ENCODE results near the gene WWTR1. TPM values are rescaled to one million over a fixed set of nuclear protein-coding genes. Genes with fewer than 3 reads are reported as not detected.

The WWTR1 gene
- polyA plus RNA-seq, 2 donors, result 29.2 to 31.2 TPM

DNA sequence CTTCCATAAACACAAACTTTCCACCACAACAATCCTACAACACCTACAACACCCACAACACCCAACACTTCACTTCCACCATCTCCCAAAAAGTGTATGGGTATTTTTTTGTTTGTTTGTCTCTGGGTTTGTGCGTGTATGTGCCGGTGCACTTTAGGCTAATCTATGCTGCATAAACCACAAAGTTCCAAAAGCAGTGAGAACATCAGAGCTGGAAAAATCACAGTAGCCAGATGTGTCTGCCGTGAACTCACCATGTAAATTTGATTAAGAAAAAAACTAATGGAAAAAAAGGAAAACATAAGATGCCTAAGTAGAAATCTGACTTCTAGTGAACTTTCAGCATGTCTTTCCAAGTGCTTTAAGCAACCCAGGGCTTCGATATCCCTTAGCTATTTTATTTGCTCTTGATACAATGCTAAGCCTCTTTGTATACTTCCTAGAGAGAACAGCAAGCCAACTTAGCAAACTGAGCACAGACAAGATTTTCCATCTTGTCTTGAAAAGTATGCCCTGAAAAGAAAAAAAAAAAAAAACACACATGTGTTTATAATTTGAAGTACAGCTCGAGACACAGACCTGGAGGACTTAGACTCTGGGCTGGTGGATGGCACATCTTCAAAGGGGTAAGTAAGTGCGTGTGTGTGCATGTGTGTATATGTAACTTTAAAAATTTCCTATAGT, 91.4 kb downstream of the WWTR1 start:
- Histone ChIP-seq H3K4me1 (ENCODE audit: control insufficient read depth in 2 of 2, insufficient read depth in 2 of 2, low read length in 1 of 2) (no peaks in the 10 kb centered on the region), H3K9me3 (ENCODE audit: control insufficient read depth in 2 of 2, insufficient read depth in 1 of 2, low read depth in 1 of 2, low read length in 1 of 2) (no peaks in the 10 kb centered on the region), H3K4me3 (ENCODE audit: low read depth in 1 of 2, low read length in 2 of 2) (no peak overlapping the region), H3K36me3 (ENCODE audit: control insufficient read depth in 2 of 2, insufficient read depth in 2 of 2, low read length in 1 of 2) (no peaks in the 10 kb centered on the region), H3K27me3 (ENCODE audit: control insufficient read depth in 1 of 2, insufficient read depth in 2 of 2, low read length in 2 of 2) (no peaks in the 10 kb centered on the region), H3K27ac (ENCODE audit: low read depth in 2 of 2, low read length in 1 of 2) (no peak overlapping the region)
- 50 to 67% methylated on average over 6 of the region's 6 CpGs for WGBS, 2 donors

DNA sequence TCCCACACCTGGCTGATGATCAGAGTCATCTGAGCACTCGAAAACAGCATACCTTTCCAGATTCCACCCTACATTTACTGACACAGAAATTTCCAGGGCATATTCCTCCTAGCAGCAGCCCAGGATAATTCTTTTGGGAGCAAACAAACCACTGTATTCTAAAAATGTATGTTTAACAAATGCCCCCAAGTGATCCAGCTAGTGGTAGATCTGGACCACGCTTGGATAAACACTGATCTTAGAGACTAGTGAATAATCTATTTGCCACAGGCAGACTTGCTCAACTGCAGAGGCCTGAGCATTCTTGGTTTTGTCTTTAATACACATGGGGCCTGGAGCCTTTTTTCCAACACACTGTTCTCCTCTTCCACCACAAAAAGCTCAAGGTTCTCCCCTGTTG, 93.7 kb downstream of the WWTR1 start:
- WGBS, 2 donors, result 94% methylated on average over 2 of the region's 2 CpGs

DNA sequence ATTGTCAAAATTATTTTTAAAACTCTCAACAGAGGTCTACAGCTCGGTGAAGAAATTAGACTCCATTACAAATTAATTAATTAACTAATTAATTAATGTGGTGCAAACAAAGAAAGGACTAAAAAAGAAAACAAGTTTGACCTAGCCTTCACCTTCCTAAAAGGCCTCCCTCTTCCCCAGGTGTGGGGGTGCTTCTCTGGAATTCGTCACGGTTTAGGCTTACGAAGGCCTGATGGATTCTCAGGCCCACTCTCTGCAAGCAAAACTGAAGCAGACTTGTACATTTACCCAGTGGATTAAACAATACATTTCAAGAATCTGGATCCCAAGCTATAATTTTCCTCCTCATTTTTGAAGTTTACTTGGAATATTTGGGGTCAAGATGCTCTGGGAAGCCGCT, 94.7 kb downstream of the WWTR1 start:
- Histone ChIP-seq H3K4me3 (ENCODE audit: low read depth in 1 of 2, low read length in 2 of 2) (no peak overlapping the region), H3K4me1 (ENCODE audit: control insufficient read depth in 2 of 2, insufficient read depth in 2 of 2, low read length in 1 of 2) (no peaks in the 10 kb centered on the region), H3K27me3 (ENCODE audit: control insufficient read depth in 1 of 2, insufficient read depth in 2 of 2, low read length in 2 of 2) (no peaks in the 10 kb centered on the region), H3K36me3 (ENCODE audit: control insufficient read depth in 2 of 2, insufficient read depth in 2 of 2, low read length in 1 of 2) (no peaks in the 10 kb centered on the region), H3K9me3 (ENCODE audit: control insufficient read depth in 2 of 2, insufficient read depth in 1 of 2, low read depth in 1 of 2, low read length in 1 of 2) (no peaks in the 10 kb centered on the region), H3K27ac (ENCODE audit: low read depth in 2 of 2, low read length in 1 of 2) (no peak overlapping the region)
- 91 to 94% methylated on average over 5 of the region's 5 CpGs for WGBS, 2 donors

More for the DNA sequence above, 93.7 kb downstream of the WWTR1 start:
- Histone ChIP-seq H3K4me3 (ENCODE audit: low read depth in 1 of 2, low read length in 2 of 2) (no peak overlapping the region), H3K27ac (ENCODE audit: low read depth in 2 of 2, low read length in 1 of 2) (no peak overlapping the region), H3K4me1 (ENCODE audit: control insufficient read depth in 2 of 2, insufficient read depth in 2 of 2, low read length in 1 of 2) (no peaks in the 10 kb centered on the region), H3K9me3 (ENCODE audit: control insufficient read depth in 2 of 2, insufficient read depth in 1 of 2, low read depth in 1 of 2, low read length in 1 of 2) (no peaks in the 10 kb centered on the region), H3K36me3 (ENCODE audit: control insufficient read depth in 2 of 2, insufficient read depth in 2 of 2, low read length in 1 of 2) (no peaks in the 10 kb centered on the region), H3K27me3 (ENCODE audit: control insufficient read depth in 1 of 2, insufficient read depth in 2 of 2, low read length in 2 of 2) (no peaks in the 10 kb centered on the region)

DNA sequence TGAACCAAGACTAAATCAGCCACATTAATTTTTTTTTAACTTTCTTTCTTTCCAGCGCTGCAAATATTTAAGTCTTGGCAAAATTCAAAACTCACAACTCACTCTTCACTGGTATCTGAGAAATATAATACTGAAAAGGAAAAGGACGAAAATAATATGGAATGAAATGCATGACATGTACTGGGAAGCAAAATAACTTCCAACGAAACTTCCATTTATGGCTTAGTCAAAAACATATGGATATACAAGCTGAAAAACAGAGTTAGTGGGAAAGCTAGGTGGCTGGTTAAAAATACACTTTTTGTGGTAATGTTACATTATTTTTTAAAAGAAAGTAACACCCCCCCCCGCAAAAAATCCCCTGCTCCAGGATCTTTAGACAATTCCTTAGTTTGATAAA, 97.2 kb downstream of the WWTR1 start:
- H3K27me3 ChIP-seq (ENCODE audit: control insufficient read depth in 1 of 2, insufficient read depth in 2 of 2, low read length in 2 of 2), result no peaks in the 10 kb centered on the region
- H3K4me1 ChIP-seq (ENCODE audit: control insufficient read depth in 2 of 2, insufficient read depth in 2 of 2, low read length in 1 of 2), result no peaks in the 10 kb centered on the region
- no peak overlapping the region for H3K4me3 ChIP-seq (ENCODE audit: low read depth in 1 of 2, low read length in 2 of 2)
- no peak overlapping the region for H3K27ac ChIP-seq (ENCODE audit: low read depth in 2 of 2, low read length in 1 of 2)
- H3K9me3 ChIP-seq (ENCODE audit: control insufficient read depth in 2 of 2, insufficient read depth in 1 of 2, low read depth in 1 of 2, low read length in 1 of 2), result no peaks in the 10 kb centered on the region
- H3K36me3 ChIP-seq (ENCODE audit: control insufficient read depth in 2 of 2, insufficient read depth in 2 of 2, low read length in 1 of 2), result no peaks in the 10 kb centered on the region
- WGBS, 2 donors, result 84% methylated on average over 4 of the region's 4 CpGs

DNA sequence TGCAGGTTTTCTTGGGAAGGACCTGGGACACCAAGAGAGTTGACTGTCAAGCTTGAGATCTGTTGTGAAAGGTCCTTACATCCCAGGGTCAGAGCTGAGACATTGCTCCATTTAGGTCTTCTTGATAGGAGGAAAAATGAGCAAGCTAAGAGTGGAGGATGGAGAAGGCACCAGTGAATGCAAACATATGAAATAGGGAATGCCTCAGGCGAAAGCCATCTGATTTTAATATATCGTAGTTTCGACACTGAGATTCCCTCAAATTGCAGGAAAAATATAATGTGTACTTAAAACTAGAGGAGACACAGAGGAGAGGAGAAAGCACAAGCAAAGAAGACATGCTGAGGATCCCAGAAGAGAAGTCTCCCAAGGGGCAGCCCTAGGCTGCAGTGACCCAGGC, 97.8 kb downstream of the WWTR1 start:
- Histone ChIP-seq H3K27ac (ENCODE audit: low read depth in 2 of 2, low read length in 1 of 2) (no peak overlapping the region), H3K4me3 (ENCODE audit: low read depth in 1 of 2, low read length in 2 of 2) (no peak overlapping the region), H3K27me3 (ENCODE audit: control insufficient read depth in 1 of 2, insufficient read depth in 2 of 2, low read length in 2 of 2) (no peaks in the 10 kb centered on the region), H3K36me3 (ENCODE audit: control insufficient read depth in 2 of 2, insufficient read depth in 2 of 2, low read length in 1 of 2) (no peaks in the 10 kb centered on the region), H3K4me1 (ENCODE audit: control insufficient read depth in 2 of 2, insufficient read depth in 2 of 2, low read length in 1 of 2) (no peaks in the 10 kb centered on the region), H3K9me3 (ENCODE audit: control insufficient read depth in 2 of 2, insufficient read depth in 1 of 2, low read depth in 1 of 2, low read length in 1 of 2) (no peaks in the 10 kb centered on the region)
- WGBS, 2 donors, result 90 to 100% methylated on average over 3 of the region's 3 CpGs

DNA sequence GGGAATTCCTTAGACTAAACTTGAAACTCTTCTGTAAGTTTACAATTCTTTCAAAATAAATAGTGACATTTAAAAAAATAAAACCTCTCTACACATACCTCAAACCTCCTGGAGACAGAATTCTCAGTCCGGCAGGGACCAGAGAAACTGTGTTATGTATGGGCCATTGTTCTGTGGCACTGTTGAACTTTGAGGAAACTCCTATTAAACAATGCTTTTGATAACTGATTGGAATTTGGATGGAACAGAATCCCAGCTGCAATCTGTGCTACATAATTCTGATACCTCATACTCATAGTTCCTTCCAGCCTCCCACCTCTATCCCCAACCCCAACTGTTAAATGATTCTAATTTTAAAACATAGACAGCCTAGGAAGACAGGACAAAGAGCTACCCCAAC, 98.3 kb downstream of the WWTR1 start:
- 74 to 79% methylated on average over 1 of the region's 1 CpG for WGBS, 2 donors
- Histone ChIP-seq H3K4me1 (ENCODE audit: control insufficient read depth in 2 of 2, insufficient read depth in 2 of 2, low read length in 1 of 2) (no peaks in the 10 kb centered on the region), H3K27me3 (ENCODE audit: control insufficient read depth in 1 of 2, insufficient read depth in 2 of 2, low read length in 2 of 2) (no peaks in the 10 kb centered on the region), H3K4me3 (ENCODE audit: low read depth in 1 of 2, low read length in 2 of 2) (no peak overlapping the region), H3K9me3 (ENCODE audit: control insufficient read depth in 2 of 2, insufficient read depth in 1 of 2, low read depth in 1 of 2, low read length in 1 of 2) (no peaks in the 10 kb centered on the region), H3K36me3 (ENCODE audit: control insufficient read depth in 2 of 2, insufficient read depth in 2 of 2, low read length in 1 of 2) (no peaks in the 10 kb centered on the region), H3K27ac (ENCODE audit: low read depth in 2 of 2, low read length in 1 of 2) (no peak overlapping the region)

DNA sequence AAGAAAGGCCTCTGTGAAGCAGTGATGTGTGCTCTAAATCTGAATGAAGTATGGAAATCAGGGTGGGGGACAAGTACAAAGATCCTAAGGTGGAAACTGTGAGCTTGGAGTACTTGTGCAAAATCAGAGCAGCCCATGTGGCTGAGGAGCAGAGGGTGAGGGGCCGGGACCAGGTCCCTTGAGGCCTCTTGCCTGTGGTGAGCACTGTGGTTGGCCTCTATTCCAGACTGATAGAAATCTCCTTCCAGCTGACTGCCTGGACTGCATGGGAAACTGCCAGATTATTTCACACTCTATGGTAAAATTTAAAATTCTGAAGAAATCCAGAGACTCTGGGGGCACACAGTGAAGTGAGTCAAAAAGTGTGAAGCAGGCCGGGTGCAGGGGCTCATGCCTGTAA, 101.9 kb downstream of the WWTR1 start:
- no peaks in the 10 kb centered on the region for H3K27me3 ChIP-seq (ENCODE audit: control insufficient read depth in 1 of 2, insufficient read depth in 2 of 2, low read length in 2 of 2)
- H3K36me3 ChIP-seq (ENCODE audit: control insufficient read depth in 2 of 2, insufficient read depth in 2 of 2, low read length in 1 of 2), result no peaks in the 10 kb centered on the region
- H3K4me1 ChIP-seq (ENCODE audit: control insufficient read depth in 2 of 2, insufficient read depth in 2 of 2, low read length in 1 of 2), result no peaks in the 10 kb centered on the region
- H3K9me3 ChIP-seq (ENCODE audit: control insufficient read depth in 2 of 2, insufficient read depth in 1 of 2, low read depth in 1 of 2, low read length in 1 of 2), result no peaks in the 10 kb centered on the region
- WGBS, 2 donors, result 59 to 68% methylated on average over 2 of the region's 2 CpGs
- no peak overlapping the region for H3K4me3 ChIP-seq (ENCODE audit: low read depth in 1 of 2, low read length in 2 of 2)
- no peak overlapping the region for H3K27ac ChIP-seq (ENCODE audit: low read depth in 2 of 2, low read length in 1 of 2)

DNA sequence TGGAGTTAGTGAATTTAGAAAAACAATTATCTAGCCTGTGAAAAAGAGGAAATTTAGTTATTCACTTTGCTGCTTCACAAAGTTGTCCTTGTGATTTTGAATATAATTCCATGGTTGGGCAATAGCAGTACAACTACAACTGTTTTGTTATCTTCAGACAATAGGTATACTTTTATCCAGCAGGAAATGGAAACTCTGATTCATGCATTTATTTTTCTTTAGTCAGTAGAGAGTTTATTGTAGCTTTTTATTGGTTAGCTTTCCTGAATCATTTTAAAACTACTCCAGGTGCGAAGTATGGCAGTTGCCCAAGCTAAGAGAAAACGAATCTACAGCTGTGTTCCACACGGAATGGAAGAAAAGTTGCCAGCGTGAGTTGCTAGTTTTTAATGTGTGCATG, 103.0 kb downstream of the WWTR1 start:
- no peaks in the 10 kb centered on the region for H3K36me3 ChIP-seq (ENCODE audit: control insufficient read depth in 2 of 2, insufficient read depth in 2 of 2, low read length in 1 of 2)
- no peaks in the 10 kb centered on the region for H3K27me3 ChIP-seq (ENCODE audit: control insufficient read depth in 1 of 2, insufficient read depth in 2 of 2, low read length in 2 of 2)
- H3K4me1 ChIP-seq (ENCODE audit: control insufficient read depth in 2 of 2, insufficient read depth in 2 of 2, low read length in 1 of 2), result no peaks in the 10 kb centered on the region
- no peak overlapping the region for H3K4me3 ChIP-seq (ENCODE audit: low read depth in 1 of 2, low read length in 2 of 2)
- WGBS, 2 donors, result 25 to 31% methylated on average over 4 of the region's 4 CpGs
- peak overlapping the region in 1 of 2 donors; percentile 36 for H3K27ac ChIP-seq (ENCODE audit: low read depth in 2 of 2, low read length in 1 of 2)
- H3K9me3 ChIP-seq (ENCODE audit: control insufficient read depth in 2 of 2, insufficient read depth in 1 of 2, low read depth in 1 of 2, low read length in 1 of 2), result no peaks in the 10 kb centered on the region

DNA sequence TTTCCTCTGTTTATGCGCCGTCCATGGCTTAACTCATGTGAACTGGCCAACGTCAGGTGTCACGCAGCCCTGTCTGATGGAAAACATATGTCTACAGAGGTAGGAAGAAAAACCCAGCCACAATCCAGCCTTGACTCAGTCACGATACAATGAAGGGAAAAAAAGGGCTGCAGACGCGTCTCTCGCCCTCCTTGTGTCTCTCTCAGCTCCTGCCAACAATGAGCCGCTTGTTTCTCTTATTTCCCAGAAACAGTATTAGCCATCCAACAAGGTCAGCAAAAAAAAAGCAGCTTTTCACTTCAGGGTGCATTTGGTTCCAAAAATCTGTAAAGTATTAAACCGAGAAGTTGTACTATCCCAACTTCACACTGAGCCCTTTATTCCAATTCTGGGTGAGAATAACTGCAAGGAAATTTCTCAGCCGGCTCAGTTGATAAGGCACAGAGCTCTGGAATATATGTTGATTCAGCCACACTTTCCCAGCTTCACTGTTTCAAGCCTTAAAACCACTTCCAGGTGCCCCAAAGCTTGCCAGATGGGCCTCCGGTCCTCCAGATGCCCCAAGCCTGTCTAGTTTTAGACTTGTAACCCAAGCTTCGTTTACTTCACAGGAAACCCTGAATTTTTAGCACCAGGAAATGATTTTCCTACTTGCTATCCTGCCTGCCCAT, 103.9 kb downstream of the WWTR1 start:
- H3K4me1 ChIP-seq (ENCODE audit: control insufficient read depth in 2 of 2, insufficient read depth in 2 of 2, low read length in 1 of 2), result no peaks in the 10 kb centered on the region
- H3K27me3 ChIP-seq (ENCODE audit: control insufficient read depth in 1 of 2, insufficient read depth in 2 of 2, low read length in 2 of 2), result no peaks in the 10 kb centered on the region
- H3K27ac ChIP-seq (ENCODE audit: low read depth in 2 of 2, low read length in 1 of 2), result peak overlapping the region; percentile 47 to 61
- H3K36me3 ChIP-seq (ENCODE audit: control insufficient read depth in 2 of 2, insufficient read depth in 2 of 2, low read length in 1 of 2), result no peaks in the 10 kb centered on the region
- H3K9me3 ChIP-seq (ENCODE audit: control insufficient read depth in 2 of 2, insufficient read depth in 1 of 2, low read depth in 1 of 2, low read length in 1 of 2), result no peaks in the 10 kb centered on the region
- WGBS, 2 donors, result 56 to 59% methylated on average over 13 of the region's 13 CpGs
- H3K4me3 ChIP-seq (ENCODE audit: low read depth in 1 of 2, low read length in 2 of 2), result no peak overlapping the region

DNA sequence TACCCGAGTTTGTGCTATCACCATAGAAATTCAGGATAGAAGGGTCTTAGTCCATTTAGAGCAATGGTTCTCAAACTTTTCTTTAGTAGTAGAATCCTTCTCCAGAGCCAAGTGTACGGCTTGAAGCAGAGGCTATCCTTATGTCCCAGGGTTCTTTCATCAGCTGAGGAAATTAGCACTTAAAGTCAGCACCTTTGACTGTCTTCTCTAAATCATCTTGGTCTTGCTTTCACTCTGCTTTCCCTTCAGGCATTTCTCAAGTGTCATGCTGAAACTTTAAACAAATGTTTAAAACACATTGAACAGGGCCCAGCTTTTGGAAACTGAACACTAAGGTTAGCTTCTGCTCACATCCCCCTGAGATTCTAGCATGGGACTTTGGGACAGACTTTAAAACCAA, 105.1 kb downstream of the WWTR1 start:
- H3K4me1 ChIP-seq (ENCODE audit: control insufficient read depth in 2 of 2, insufficient read depth in 2 of 2, low read length in 1 of 2), result no peaks in the 10 kb centered on the region
- H3K9me3 ChIP-seq (ENCODE audit: control insufficient read depth in 2 of 2, insufficient read depth in 1 of 2, low read depth in 1 of 2, low read length in 1 of 2), result no peaks in the 10 kb centered on the region
- H3K27ac ChIP-seq (ENCODE audit: low read depth in 2 of 2, low read length in 1 of 2), result peak overlapping the region in 1 of 2 donors; percentile 3
- H3K4me3 ChIP-seq (ENCODE audit: low read depth in 1 of 2, low read length in 2 of 2), result no peak overlapping the region
- 70 to 74% methylated on average over 2 of the region's 2 CpGs for WGBS, 2 donors
- H3K36me3 ChIP-seq (ENCODE audit: control insufficient read depth in 2 of 2, insufficient read depth in 2 of 2, low read length in 1 of 2), result no peaks in the 10 kb centered on the region
- no peaks in the 10 kb centered on the region for H3K27me3 ChIP-seq (ENCODE audit: control insufficient read depth in 1 of 2, insufficient read depth in 2 of 2, low read length in 2 of 2)

Data from esophagus (tissue), 2 donors.